Naive thymus-derived CD4-positive, alpha-beta T cell (primary cell): ENCODE measurements around the gene ABHD17C. TPM values are rescaled to one million over a fixed set of nuclear protein-coding genes. Genes with fewer than 3 reads are reported as not detected.

ENCODE experiments used
- ATAC-seq: fragments of 150-1000 bp; cut with Tn5 transposase; 2 replicates; pipeline ENCODE4 v1.10.0; 2021; ENCODE audit warnings: mild to moderate bottlenecking, moderate library complexity
- CTCF ChIA-PET: fragments of 350-600 bp; sonication (Branson Sonifier 250); formaldehyde crosslinking; loops from one replicate; lab custom pipeline; 2021; ENCODE audit warnings: antibody characterized with exemption; lab: Charles Lee
- POLR2A ChIA-PET: fragments of 350-600 bp; sonication (Branson Sonifier 250); formaldehyde crosslinking; loops from one replicate; lab custom pipeline; 2021; ENCODE audit warnings: antibody characterized with exemption, inconsistent platforms; lab: Charles Lee
- DNase-seq, 9 donors: peaks; one replicate each; pipeline versions ENCODE4 v3.0.0 to v3.0.0-alpha.2; 2020 to 2022; ENCODE audit warnings: mixed read lengths in 1 of 9
- H3K27ac ChIP-seq: one replicate; pipeline ENCODE4 v1.7.0; 2013; ENCODE audit warnings: mild to moderate bottlenecking, low read depth, low read length, moderate library complexity
- H3K27me3 ChIP-seq, 2 donors: one replicate each; pipeline ENCODE4 v1.7.0; 2013; ENCODE audit warnings: low read length in 2 of 2, mild to moderate bottlenecking in 2 of 2, moderate library complexity in 2 of 2; ENCODE audit not compliant: control insufficient read depth in 2 of 2, insufficient read depth in 2 of 2
- H3K36me3 ChIP-seq, 3 experiments: 1 replicate in 2 of 3; 2 replicates in 1 of 3; pipeline ENCODE4 v1.7.0; 2013; ENCODE audit warnings: low read length in 3 of 3, mild to moderate bottlenecking in 3 of 3, moderate library complexity in 1 of 3; ENCODE audit not compliant: insufficient read depth in 3 of 3, control insufficient read depth in 2 of 3
- H3K4me1 ChIP-seq, 2 donors: one replicate each; pipeline ENCODE4 v1.7.0; 2013; ENCODE audit warnings: low read length in 2 of 2, mild to moderate bottlenecking in 2 of 2, moderate library complexity in 1 of 2; ENCODE audit not compliant: control insufficient read depth in 2 of 2, insufficient read depth in 2 of 2
- H3K4me3 ChIP-seq: 2 replicates; pipeline ENCODE4 v1.7.0; 2013; ENCODE audit warnings: mild to moderate bottlenecking, low read length
- H3K9me3 ChIP-seq, 3 experiments: 1 replicate in 2 of 3; 2 replicates in 1 of 3; pipeline ENCODE4 v1.7.0; 2013; ENCODE audit warnings: low read length in 3 of 3; ENCODE audit not compliant: control insufficient read depth in 2 of 3
- H3K27ac Mint-ChIP-seq, 9 donors: one replicate each; pipeline ENCODE4 v1.8.0; 2020 to 2022; ENCODE audit warnings: mixed read lengths in 9 of 9, mild to moderate bottlenecking in 8 of 9, moderate library complexity in 5 of 9, inconsistent platforms in 2 of 9
- H3K27me3 Mint-ChIP-seq, 5 donors: one replicate each; pipeline ENCODE4 v1.8.0; 2021 to 2022; ENCODE audit warnings: mixed read lengths in 5 of 5, mild to moderate bottlenecking in 1 of 5
- H3K36me3 Mint-ChIP-seq, 5 donors: one replicate each; pipeline ENCODE4 v1.8.0; 2020 to 2022; ENCODE audit warnings: mixed read lengths in 5 of 5, mild to moderate bottlenecking in 3 of 5, inconsistent platforms in 1 of 5
- H3K4me1 Mint-ChIP-seq, 7 donors: one replicate each; pipeline ENCODE4 v1.8.0; 2020 to 2022; ENCODE audit warnings: mixed read lengths in 7 of 7, mild to moderate bottlenecking in 3 of 7, inconsistent platforms in 1 of 7
- H3K4me3 Mint-ChIP-seq, 10 donors: one replicate each; pipeline ENCODE4 v1.8.0; 2020 to 2022; ENCODE audit warnings: mild to moderate bottlenecking in 10 of 10, mixed read lengths in 10 of 10, moderate library complexity in 6 of 10, inconsistent platforms in 2 of 10
- H3K9me3 Mint-ChIP-seq, 11 donors: one replicate each; pipeline ENCODE4 v1.8.0; 2020 to 2022; ENCODE audit warnings: mixed read lengths in 11 of 11, mild to moderate bottlenecking in 4 of 11, inconsistent platforms in 1 of 11, moderate library complexity in 1 of 11
- intact Hi-C, 2 donors: fragments of 100-400 bp; cut with micrococcal nuclease; formaldehyde crosslinking; loops; one replicate each; pipeline ENCODE4 v1.15.1; 2023
- polyA plus RNA-seq, 2 donors: library from polyadenylated mRNA; unstranded; fragments of 300-500 nt; fragmentation: Illumina TruSeq; gene quantifications; one replicate each; pipeline ENCODE4 v1.2.3, GENCODE V29; 2021
- total RNA-seq, 6 experiments: library from RNA in 5 of 6; stranded (reverse) in 5 of 6; gene quantifications; 1 replicate in 5 of 6; 2 replicates in 1 of 6; pipeline ENCODE4 v1.2.3 and lab custom pipeline; 2021 to 2026

ABHD17C gene
- total and polyA plus RNA-seq, 7 experiments from 2014 or later: 0.26 to 2.8 (median 1.8) TPM

GRCh38 chr15:80773122-80773551, 78.0 kb downstream of the ABHD17C start:
- Histone ChIP-seq H3K9me3 (no peaks in the 10 kb centered on the region), H3K4me1 (no peaks in the 10 kb centered on the region), H3K36me3 (no peaks in the 10 kb centered on the region), H3K27ac (no peak overlapping the region), H3K27me3 (peaks cover 0 to 8% of the 10 kb centered on the region in 2 donors), H3K4me3 (no peak overlapping the region)
- H3K27ac Mint-ChIP-seq: no peak overlapping the region
- no peak for ATAC-seq
- ChIA-PET CTCF (interaction anchor here (0.7 kb wide), 1 partner anchor 323 kb away, joined by 3 read pairs; no protein-coding TSS in a partner anchor), POLR2A (interaction anchor here (0.6 kb wide), 1 partner anchor 10 kb away, joined by 4 read pairs; no protein-coding TSS in a partner anchor)
- H3K27me3 Mint-ChIP-seq: peaks cover 12 to 24% (median 15%) of the 10 kb centered on the region in 5 donors
- peaks cover 0 to 2% (median 0%) of the 10 kb centered on the region in 11 donors for H3K9me3 Mint-ChIP-seq
- no peak for DNase-seq
- intact Hi-C loops: loop anchor here in 1 of 2 donors (10.0 kb wide), 1 partner anchor 492 kb away; no protein-coding TSS in a partner anchor
- H3K4me1 Mint-ChIP-seq: peaks cover 0 to 5% (median 0%) of the 10 kb centered on the region in 7 donors
- no peaks in the 10 kb centered on the region for H3K36me3 Mint-ChIP-seq
- no peak overlapping the region for H3K4me3 Mint-ChIP-seq

- H3K27ac Mint-ChIP-seq: no peak overlapping the region
- peaks cover 0 to 7% (median 0%) of the 10 kb centered on the region in 7 donors for H3K4me1 Mint-ChIP-seq
- intact Hi-C loops: loop anchor here in 1 of 2 donors (10.0 kb wide), 1 partner anchor 491 kb away; no protein-coding TSS in a partner anchor
- no peaks in the 10 kb centered on the region for H3K36me3 Mint-ChIP-seq
- no peaks in the 10 kb centered on the region for H3K4me1 ChIP-seq
- peaks cover 4 to 14% of the 10 kb centered on the region in 2 donors for H3K27me3 ChIP-seq
- H3K27ac ChIP-seq: no peak overlapping the region
- H3K4me3 Mint-ChIP-seq: no peak overlapping the region
- H3K4me3 ChIP-seq: no peak overlapping the region
- POLR2A ChIA-PET: interaction anchor here (0.6 kb wide), 1 partner anchor 9 kb away, joined by 4 read pairs; no protein-coding TSS in a partner anchor
- DNase-seq: no peak
- ATAC-seq: no peak
- H3K27me3 Mint-ChIP-seq: peaks cover 14 to 31% (median 17%) of the 10 kb centered on the region in 5 donors
- no peaks in the 10 kb centered on the region for H3K9me3 ChIP-seq
- peaks cover 0 to 2% (median 0%) of the 10 kb centered on the region in 11 donors for H3K9me3 Mint-ChIP-seq
- H3K36me3 ChIP-seq: no peaks in the 10 kb centered on the region
- CTCF ChIA-PET: no interaction called here
Measured at GRCh38 chr15:80773792-80774352, 78.8 kb downstream of the ABHD17C start.

GRCh38 chr15:80774486-80774885, 79.4 kb downstream of the ABHD17C start:
- POLR2A ChIA-PET: no interaction called here
- intact Hi-C loops: loop anchor here in 1 of 2 donors (10.0 kb wide), 1 partner anchor 490 kb away; no protein-coding TSS in a partner anchor
- CTCF ChIA-PET: interaction anchor here (2.7 kb wide), 1 partner anchor 319 kb away, joined by 21 read pairs; no protein-coding TSS in a partner anchor

GRCh38 chr15:80775338-80775737, 80.2 kb downstream of the ABHD17C start:
- no peak overlapping the region for H3K4me3 ChIP-seq
- H3K27me3 ChIP-seq: peaks cover 4 to 17% of the 10 kb centered on the region in 2 donors
- POLR2A ChIA-PET: no interaction called here
- Mint-ChIP-seq H3K9me3 (no peaks in the 10 kb centered on the region), H3K4me3 (no peak overlapping the region), H3K27ac (no peak overlapping the region), H3K36me3 (no peaks in the 10 kb centered on the region), H3K27me3 (peaks cover 18 to 38% (median 23%) of the 10 kb centered on the region in 5 donors), H3K4me1 (peaks cover 8 to 13% (median 8%) of the 10 kb centered on the region in 7 donors)
- DNase-seq (no peak), ATAC-seq (no peak)
- H3K4me1 ChIP-seq: no peaks in the 10 kb centered on the region
- no peaks in the 10 kb centered on the region for H3K36me3 ChIP-seq
- intact Hi-C loops: loop anchor here (5.0 to 10.0 kb wide), 3 partner anchors 197 to 489 kb away; no protein-coding TSS in a partner anchor
- H3K9me3 ChIP-seq: no peaks in the 10 kb centered on the region
- H3K27ac ChIP-seq: no peak overlapping the region
- CTCF ChIA-PET: interaction anchor here (1.5 to 2.7 kb wide), 2 partner anchors 11 to 320 kb away, joined by 5 to 21 read pairs; no protein-coding TSS in a partner anchor

More at GRCh38 chr15:80774486-80774885, 79.4 kb downstream of the ABHD17C start:
- no peak for ATAC-seq
- Histone ChIP-seq H3K4me3 (no peak overlapping the region), H3K27ac (no peak overlapping the region), H3K36me3 (no peaks in the 10 kb centered on the region), H3K9me3 (no peaks in the 10 kb centered on the region), H3K4me1 (no peaks in the 10 kb centered on the region), H3K27me3 (peaks cover 4 to 14% of the 10 kb centered on the region in 2 donors)
- H3K27me3 Mint-ChIP-seq: peaks cover 14 to 31% (median 17%) of the 10 kb centered on the region in 5 donors
- H3K4me3 Mint-ChIP-seq: no peak overlapping the region
- peaks cover 0 to 1% (median 0%) of the 10 kb centered on the region in 11 donors for H3K9me3 Mint-ChIP-seq
- H3K36me3 Mint-ChIP-seq: no peaks in the 10 kb centered on the region
- no peak overlapping the region for H3K27ac Mint-ChIP-seq
- DNase-seq: no peak
- H3K4me1 Mint-ChIP-seq: peaks cover under 1 to 7% (median 1%) of the 10 kb centered on the region in 7 donors

- Mint-ChIP-seq H3K27me3 (peaks cover 24 to 50% (median 28%) of the 10 kb centered on the region in 5 donors), H3K9me3 (no peaks in the 10 kb centered on the region), H3K4me3 (no peak overlapping the region), H3K36me3 (no peaks in the 10 kb centered on the region), H3K27ac (no peak overlapping the region), H3K4me1 (peaks cover 8 to 13% (median 8%) of the 10 kb centered on the region in 7 donors)
- ATAC-seq (peak; percentile 78), DNase-seq (peak in 8 of 9 donors; percentile 13 to 66 (median 37))
- H3K27me3 ChIP-seq: peaks cover 4 to 17% of the 10 kb centered on the region in 2 donors
- no peaks in the 10 kb centered on the region for H3K4me1 ChIP-seq
- H3K9me3 ChIP-seq: no peaks in the 10 kb centered on the region
- POLR2A ChIA-PET: no interaction called here
- intact Hi-C loops: loop anchor here (1.0 to 10.0 kb wide), 6 partner anchors 194 to 488 kb away; no protein-coding TSS in a partner anchor
- CTCF ChIA-PET: interaction anchor here (0.8 to 2.7 kb wide), 5 partner anchors 9 to 832 kb away, joined by 3 to 21 read pairs (median 5); no protein-coding TSS in a partner anchor
- H3K27ac ChIP-seq: no peak overlapping the region
- no peaks in the 10 kb centered on the region for H3K36me3 ChIP-seq
- H3K4me3 ChIP-seq: no peak overlapping the region
Measured at GRCh38 chr15:80776420-80777045, 81.4 kb downstream of the ABHD17C start.

GRCh38 chr15:80777137-80777536, 82.0 kb downstream of the ABHD17C start:
- Histone ChIP-seq H3K27ac (no peak overlapping the region), H3K9me3 (no peaks in the 10 kb centered on the region), H3K36me3 (no peaks in the 10 kb centered on the region), H3K27me3 (peaks cover 4 to 17% of the 10 kb centered on the region in 2 donors), H3K4me3 (no peak overlapping the region), H3K4me1 (no peaks in the 10 kb centered on the region)
- Mint-ChIP-seq H3K27me3 (peaks cover 24 to 56% (median 30%) of the 10 kb centered on the region in 5 donors), H3K4me1 (peaks cover 8 to 13% (median 8%) of the 10 kb centered on the region in 7 donors), H3K36me3 (no peaks in the 10 kb centered on the region), H3K9me3 (no peaks in the 10 kb centered on the region), H3K4me3 (no peak overlapping the region), H3K27ac (no peak overlapping the region)
- intact Hi-C loops: loop anchor here (2.0 to 10.0 kb wide), 4 partner anchors 195 to 488 kb away; no protein-coding TSS in a partner anchor
- ChIA-PET POLR2A (no interaction called here), CTCF (interaction anchor here (0.6 to 2.7 kb wide), 5 partner anchors 9 to 321 kb away, joined by 3 to 21 read pairs (median 5); no protein-coding TSS in a partner anchor)
- DNase-seq: no peak
- peak; percentile 45 for ATAC-seq
